ENCODE measurements around the gene INTS3. TPM values are rescaled to one million over a fixed set of nuclear protein-coding genes. Genes with fewer than 3 reads are reported as not detected.

Gene INTS3
- total and polyA plus RNA-seq, 2 of the 8 experiments (the other 6 are each of a cell fraction or from before 2014, with no cell fraction given) = 66.8 to 93.2 TPM

DNA sequence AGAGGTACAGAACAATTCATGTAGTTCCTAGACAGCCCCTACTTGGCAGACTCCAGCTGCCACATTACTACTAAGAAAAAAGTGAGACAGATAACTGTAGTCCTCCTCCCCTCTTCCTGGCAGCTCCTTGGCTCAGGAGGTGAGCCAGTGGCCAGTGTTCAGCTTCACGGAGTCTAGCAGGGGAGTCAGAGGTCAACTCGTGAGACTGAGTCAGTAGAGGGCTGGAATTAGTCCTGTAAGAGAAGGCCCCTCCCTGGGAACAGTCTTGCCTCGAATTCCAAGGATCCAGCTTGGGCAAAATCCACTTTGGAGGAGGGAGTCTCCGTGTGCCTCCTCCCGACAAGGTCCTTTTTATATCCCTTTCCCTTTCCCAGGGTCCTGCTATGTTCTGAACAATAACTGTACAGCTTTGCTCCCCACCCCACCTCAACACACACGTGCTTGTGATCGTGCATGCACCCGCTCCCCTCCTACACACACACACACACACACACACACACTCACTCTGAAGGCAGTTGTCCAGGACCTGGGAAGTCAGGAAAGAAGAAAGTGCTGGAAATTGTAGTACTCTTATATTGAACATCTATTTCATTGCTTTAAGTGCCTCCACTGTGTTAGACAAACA, 24.8 kb downstream of the INTS3 start:
- 93% methylated on average over 8 of the region's 8 CpGs; no CpG with 5 or more reads in 1 of the 2 experiments for WGBS, 2 experiments (ENCODE audit: extremely low coverage in 1 of 2, insufficient coverage in 1 of 2, insufficient read length in 1 of 2, insufficient replicate concordance in 2 of 2, low coverage in 1 of 2, low lambda C conversion rate in 2 of 2, missing lambda C conversion rate in 1 of 2)
- DNase-seq (ENCODE audit: low read depth in 1 of 2, low spot score in 2 of 2) = no peak
- CTCF ChIA-PET (ENCODE audit: partially characterized antibody) = interaction anchor here (0.9 to 16.7 kb wide), 5 partner anchors 8 to 242 kb away, joined by 3 to 190 read pairs (median 6); partner anchors contain the start of gene NPR1
- TF ChIP-seq TCF12 (IDR thresholded peaks at IDR 0.05; ENCODE audit: low read depth, low read length) = no peak
- TF ChIP-seq JUN (IDR thresholded peaks at IDR 0.05; ENCODE audit: low read depth, low read length) = no peak
- TF ChIP-seq HDAC2 (IDR thresholded peaks at IDR 0.05; ENCODE audit: borderline replicate concordance in 1 of 2, low read depth in 2 of 2, low read length in 2 of 2) = no peak
- TF ChIP-seq SP4 (IDR thresholded peaks at IDR 0.05; ENCODE audit: low read length) = no peak
- TF ChIP-seq NRF1 (IDR thresholded peaks at IDR 0.05; ENCODE audit: low read depth, low read length) = no peak
- no peak for TF ChIP-seq PHF8 (conservative IDR thresholded peaks at IDR 0.05; ENCODE audit: low read depth, low read length)
- TF ChIP-seq, protein P1, sequence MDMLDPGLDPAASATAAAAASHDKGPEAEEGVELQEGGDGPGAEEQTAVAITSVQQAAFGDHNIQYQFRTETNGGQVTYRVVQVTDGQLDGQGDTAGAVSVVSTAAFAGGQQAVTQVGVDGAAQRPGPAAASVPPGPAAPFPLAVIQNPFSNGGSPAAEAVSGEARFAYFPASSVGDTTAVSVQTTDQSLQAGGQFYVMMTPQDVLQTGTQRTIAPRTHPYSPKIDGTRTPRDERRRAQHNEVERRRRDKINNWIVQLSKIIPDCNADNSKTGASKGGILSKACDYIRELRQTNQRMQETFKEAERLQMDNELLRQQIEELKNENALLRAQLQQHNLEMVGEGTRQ (IDR thresholded peaks at IDR 0.05; ENCODE audit: low read length) = no peak
- TF ChIP-seq RXRA (IDR thresholded peaks at IDR 0.05; ENCODE audit: insufficient read depth, low read depth, low read length) = no peak
- TF ChIP-seq BACH1 (IDR thresholded peaks at IDR 0.05; ENCODE audit: low read length) = no peak
- TF ChIP-seq POU5F1 (IDR thresholded peaks at IDR 0.05; ENCODE audit: low read depth, low read length) = no peak
- no peak for TF ChIP-seq ATF3 (IDR thresholded peaks at IDR 0.05; ENCODE audit: insufficient read depth, low read depth, low read length)

More for the DNA sequence above, 24.8 kb downstream of the INTS3 start:
- Histone ChIP-seq H2BK15ac (ENCODE audit: low read length) (no peak overlapping the region), H3K27me3 (replicated peaks in 1 of 4; ENCODE audit: control insufficient read depth in 3 of 4, extremely low read depth in 1 of 4, insufficient read depth in 3 of 4, low read length in 3 of 4) (no peaks in the 10 kb centered on the region), H3K18ac (ENCODE audit: extremely low read depth, low read length) (no peak overlapping the region), H3K4me3 (ENCODE audit: extremely low read depth in 1 of 4, insufficient read depth in 2 of 4, low read depth in 3 of 4, low read length in 4 of 4) (no peak overlapping the region), H3K4me2 (ENCODE audit: insufficient read depth in 1 of 2, low read depth in 2 of 2, low read length in 2 of 2) (no peak overlapping the region), H3K27ac (ENCODE audit: low read depth, low read length) (no peak overlapping the region), H3K4me1 (replicated peaks in 1 of 4; ENCODE audit: control insufficient read depth in 3 of 4, insufficient read depth in 4 of 4, low read length in 3 of 4) (peaks cover 0 to 9% (median 2%) of the 10 kb centered on the region in 4 experiments; a peak in 3 of 7 replicates), H2BK12ac (ENCODE audit: low read depth, low read length) (no peak overlapping the region), H3K14ac (ENCODE audit: insufficient read length) (no peak overlapping the region), H3K23me2 (ENCODE audit: low read depth, low read length) (no peaks in the 10 kb centered on the region), H3K56ac (replicated peaks; ENCODE audit: insufficient read length, low read depth, low read length) (no peak overlapping the region), H2BK120ac (replicated peaks; ENCODE audit: low read depth, low read length) (no peak overlapping the region), H2AK5ac (ENCODE audit: low read depth, low read length) (no peak overlapping the region), H2AFZ (ENCODE audit: low read length) (no peak overlapping the region), H3K23ac (ENCODE audit: insufficient read length) (no peak overlapping the region), H4K20me1 (replicated peaks in 1 of 2; ENCODE audit: control insufficient read depth in 1 of 2, insufficient read depth in 2 of 2, low read length in 2 of 2) (no peaks in the 10 kb centered on the region), H3K9me3 (ENCODE audit: insufficient read depth in 2 of 2, low read depth in 1 of 2, low read length in 1 of 2) (no peaks in the 10 kb centered on the region), H3K79me1 (ENCODE audit: low read depth, low read length) (no peaks in the 10 kb centered on the region), H4K5ac (ENCODE audit: insufficient read length, low read depth, low read length) (no peak overlapping the region), H3K79me2 (ENCODE audit: control insufficient read depth in 1 of 2, insufficient read depth in 2 of 2, low read length in 2 of 2) (no peaks in the 10 kb centered on the region), H3K9ac (replicated peaks in 1 of 4; ENCODE audit: extremely low read depth in 1 of 4, low read depth in 3 of 4, low read length in 3 of 4) (no peak overlapping the region), H2BK5ac (ENCODE audit: low read depth, low read length) (no peak overlapping the region), H4K8ac (ENCODE audit: extremely low read depth, insufficient read depth, low read length) (no peak overlapping the region), H3K36me3 (ENCODE audit: control insufficient read depth in 2 of 4, insufficient read depth in 4 of 4, low read length in 3 of 4) (peaks cover 26 to 69% (median 47%) of the 10 kb centered on the region in 4 experiments), H2BK20ac (ENCODE audit: low read length) (no peak overlapping the region), H3K4ac (replicated peaks; ENCODE audit: insufficient read length, low read depth, low read length) (no peak overlapping the region), H4K91ac (replicated peaks; ENCODE audit: insufficient read length, low read length) (no peak overlapping the region)
- POLR2A ChIA-PET (ENCODE audit: partially characterized antibody) = interaction anchor here (0.9 to 1.3 kb wide), 3 partner anchors 10 to 87 kb away, joined by 3 to 6 read pairs (median 4); no protein-coding TSS in a partner anchor
- no peak for FAIRE-seq

All from H1 (cell line).